ENCODE measurements around the gene ARF1. TPM values are rescaled to one million over a fixed set of nuclear protein-coding genes. Genes with fewer than 3 reads are reported as not detected.

Gene ARF1
- total RNA-seq, 1 experiment from 2014 or later, result 107 TPM

DNA sequence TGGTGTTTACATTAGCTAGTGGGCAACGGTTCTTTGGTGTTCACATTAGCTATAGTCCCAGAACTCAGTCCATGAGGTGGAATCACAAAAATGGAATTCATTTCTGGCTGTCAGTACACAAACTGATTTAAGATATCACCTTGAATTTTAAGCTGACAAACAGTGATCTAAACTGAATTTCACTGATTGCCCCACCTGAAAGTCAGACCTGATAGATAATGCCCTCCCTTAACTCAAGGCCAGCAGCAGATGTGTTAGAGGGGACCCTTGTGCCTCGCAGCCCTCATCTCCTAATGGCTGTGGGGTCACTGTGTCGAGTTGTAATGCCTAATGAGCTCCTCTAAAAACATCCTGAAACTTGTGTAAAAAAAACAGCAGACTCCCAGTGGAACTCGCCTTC lies 8.6 kb downstream of the ARF1 start:
- H2AFZ ChIP-seq (ENCODE audit: low read length), result no peak overlapping the region
- peaks cover 19% of the 10 kb centered on the region for H3K9me3 ChIP-seq (ENCODE audit: low read length)
- H3K9me2 ChIP-seq (replicated peaks; ENCODE audit: insufficient read depth, low read length), result no peaks in the 10 kb centered on the region
- no peaks in the 10 kb centered on the region for H3K4me1 ChIP-seq (ENCODE audit: low read length)
- H3K27me3 ChIP-seq (ENCODE audit: low read length), result no peaks in the 10 kb centered on the region
- no peak overlapping the region for H3K9ac ChIP-seq (ENCODE audit: low read length)
- no peak overlapping the region for H3K27ac ChIP-seq (ENCODE audit: low read length)
- H4K20me1 ChIP-seq (ENCODE audit: insufficient read depth, low read depth, low read length), result peaks cover 88% of the 10 kb centered on the region
- peaks cover 57% of the 10 kb centered on the region for H3K36me3 ChIP-seq (ENCODE audit: insufficient read depth, low read length)
- no peak for DNase-seq
- H3K4me2 ChIP-seq (ENCODE audit: low read depth, low read length, poor library complexity, severe bottlenecking), result no peak overlapping the region
- H3K79me2 ChIP-seq (ENCODE audit: low read length), result peaks cover 100% of the 10 kb centered on the region
- no peak overlapping the region for H3K4me3 ChIP-seq (ENCODE audit: low read length)

DNA sequence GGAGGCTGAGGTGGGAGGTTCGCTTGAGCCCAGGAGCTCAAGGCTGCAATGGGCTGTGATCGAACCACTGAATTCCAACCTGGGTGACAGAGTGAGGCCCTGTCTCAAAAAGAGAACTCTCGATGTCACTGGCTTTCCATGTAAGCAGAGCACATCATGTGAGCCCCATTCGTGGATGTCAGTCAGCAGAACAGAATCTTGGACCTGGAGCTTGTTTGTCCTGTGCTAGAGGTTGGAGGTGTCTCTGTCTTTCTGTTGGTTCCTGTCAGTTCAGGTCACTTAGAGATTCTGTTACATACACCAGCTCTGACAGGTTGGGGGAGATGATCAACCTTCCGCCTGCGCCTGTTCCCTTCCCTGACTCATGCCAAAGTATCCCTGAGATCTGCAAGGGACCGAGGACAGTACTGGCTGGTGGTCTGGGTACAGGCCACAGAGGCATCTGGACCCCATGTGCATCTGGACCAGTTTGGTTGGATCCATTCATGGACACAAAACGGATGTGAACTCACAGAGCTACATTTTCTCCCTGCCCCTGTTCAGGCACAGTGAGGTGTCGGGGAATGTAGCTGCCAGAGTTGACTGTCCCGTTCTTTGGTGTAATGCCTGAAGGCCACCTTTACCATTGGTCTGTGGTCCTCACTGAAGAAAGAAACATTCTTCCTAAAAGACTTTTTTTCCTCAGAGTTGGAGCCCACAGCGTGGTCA lies 10.0 kb downstream of the ARF1 start:
- Histone ChIP-seq H3K4me3 (ENCODE audit: low read length) (no peak overlapping the region), H3K36me3 (ENCODE audit: insufficient read depth, low read length) (peaks cover 57% of the 10 kb centered on the region), H3K4me1 (ENCODE audit: low read length) (no peaks in the 10 kb centered on the region), H3K27ac (ENCODE audit: low read length) (no peak overlapping the region), H3K79me2 (ENCODE audit: low read length) (peaks cover 99% of the 10 kb centered on the region), H3K4me2 (ENCODE audit: low read depth, low read length, poor library complexity, severe bottlenecking) (no peak overlapping the region), H4K20me1 (ENCODE audit: insufficient read depth, low read depth, low read length) (peaks cover 90% of the 10 kb centered on the region), H3K27me3 (ENCODE audit: low read length) (no peaks in the 10 kb centered on the region), H2AFZ (ENCODE audit: low read length) (no peak overlapping the region), H3K9me3 (ENCODE audit: low read length) (peaks cover 19% of the 10 kb centered on the region), H3K9ac (ENCODE audit: low read length) (no peak overlapping the region), H3K9me2 (replicated peaks; ENCODE audit: insufficient read depth, low read length) (no peaks in the 10 kb centered on the region)
- DNase-seq, result no peak

DNA sequence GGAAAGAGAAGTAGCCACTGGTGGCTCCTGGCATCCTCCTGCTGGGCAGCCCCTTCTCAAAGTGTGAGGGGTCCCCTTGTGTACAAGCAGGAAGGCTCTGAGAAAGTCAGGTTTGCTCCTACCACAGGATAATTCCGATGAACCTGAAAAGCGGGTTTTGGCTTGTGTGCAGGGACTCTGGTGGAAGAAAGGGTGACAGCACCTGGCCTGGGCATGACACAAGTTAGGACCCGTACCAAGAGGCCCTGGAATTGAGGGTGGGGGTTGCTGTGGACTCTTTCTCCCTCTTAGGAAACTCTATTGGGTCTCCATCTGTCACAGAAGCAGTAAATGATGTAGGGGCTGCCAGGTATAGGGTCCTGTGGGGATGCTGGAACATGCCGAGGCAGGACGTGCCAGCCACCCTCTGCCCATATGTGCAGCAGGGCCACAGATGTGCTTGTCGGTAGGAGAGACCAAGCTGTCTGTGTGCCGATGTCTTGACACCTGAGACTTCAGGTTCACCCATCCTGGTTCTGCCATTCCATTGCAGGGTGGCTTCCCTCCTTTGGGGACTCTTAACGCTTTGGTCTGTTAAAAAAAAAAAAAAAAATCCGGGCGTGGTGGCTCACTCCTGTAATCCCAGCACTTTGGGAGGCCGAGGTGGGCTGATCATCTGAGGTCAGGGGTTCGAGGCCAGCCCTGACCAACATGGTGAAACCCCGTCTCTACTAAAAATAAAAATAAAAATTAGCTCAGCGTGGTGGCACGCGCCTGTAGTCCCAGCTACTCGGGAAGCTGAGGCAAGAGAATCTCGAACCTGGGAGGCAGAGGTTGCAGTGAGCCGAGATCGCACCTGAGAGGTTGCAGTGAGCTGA lies 10.8 kb downstream of the ARF1 start:
- H2AFZ ChIP-seq (ENCODE audit: low read length), result no peak overlapping the region
- H4K20me1 ChIP-seq (ENCODE audit: insufficient read depth, low read depth, low read length), result peaks cover 89% of the 10 kb centered on the region

DNA sequence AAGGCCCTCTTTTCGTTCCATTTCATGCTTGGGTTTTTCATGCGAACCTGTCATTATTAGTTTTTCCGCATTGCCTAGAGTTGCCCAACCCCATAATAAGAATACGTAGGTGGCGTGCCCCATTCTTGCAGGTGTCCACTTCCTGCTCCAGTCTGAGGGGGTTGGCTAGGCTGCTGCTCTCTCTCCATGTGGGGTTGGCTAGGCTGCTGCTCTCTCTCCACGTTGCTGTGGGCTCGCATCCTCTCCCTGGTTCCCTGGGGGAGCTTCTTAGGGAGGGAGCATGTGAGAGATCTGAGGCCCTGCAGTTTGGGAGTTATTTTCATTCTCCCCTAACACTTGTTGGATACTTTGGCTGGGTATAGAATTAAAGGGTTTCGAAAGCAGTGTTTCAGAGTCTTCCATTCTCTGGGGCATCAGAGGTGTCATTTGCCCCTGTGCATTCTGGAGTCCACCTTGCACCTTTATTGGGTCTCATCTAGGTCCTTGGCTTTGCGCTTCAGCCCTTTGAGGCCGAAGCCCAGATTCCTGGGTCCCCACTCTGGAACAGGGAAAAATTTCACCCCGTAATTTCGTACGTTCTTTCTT lies 12.0 kb downstream of the ARF1 start:
- no peak overlapping the region for H3K9ac ChIP-seq (ENCODE audit: low read length)
- peaks cover 85% of the 10 kb centered on the region for H3K79me2 ChIP-seq (ENCODE audit: low read length)
- H2AFZ ChIP-seq (ENCODE audit: low read length), result no peak overlapping the region
- H3K4me3 ChIP-seq (ENCODE audit: low read length), result no peak overlapping the region
- peaks cover 86% of the 10 kb centered on the region for H4K20me1 ChIP-seq (ENCODE audit: insufficient read depth, low read depth, low read length)
- no peak overlapping the region for H3K4me2 ChIP-seq (ENCODE audit: low read depth, low read length, poor library complexity, severe bottlenecking)
- DNase-seq, result peak; percentile 59
- H3K9me3 ChIP-seq (ENCODE audit: low read length), result peaks cover 19% of the 10 kb centered on the region
- no peaks in the 10 kb centered on the region for H3K27me3 ChIP-seq (ENCODE audit: low read length)
- no peak overlapping the region for H3K27ac ChIP-seq (ENCODE audit: low read length)
- peaks cover 55% of the 10 kb centered on the region for H3K36me3 ChIP-seq (ENCODE audit: insufficient read depth, low read length)
- H3K4me1 ChIP-seq (ENCODE audit: low read length), result no peaks in the 10 kb centered on the region
- no peaks in the 10 kb centered on the region for H3K9me2 ChIP-seq (replicated peaks; ENCODE audit: insufficient read depth, low read length)

More for the DNA sequence above, 10.8 kb downstream of the ARF1 start:
- H3K4me2 ChIP-seq (ENCODE audit: low read depth, low read length, poor library complexity, severe bottlenecking), result no peak overlapping the region
- peaks cover 19% of the 10 kb centered on the region for H3K9me3 ChIP-seq (ENCODE audit: low read length)
- H3K36me3 ChIP-seq (ENCODE audit: insufficient read depth, low read length), result peaks cover 60% of the 10 kb centered on the region
- H3K79me2 ChIP-seq (ENCODE audit: low read length), result peaks cover 95% of the 10 kb centered on the region
- no peaks in the 10 kb centered on the region for H3K27me3 ChIP-seq (ENCODE audit: low read length)
- H3K9me2 ChIP-seq (replicated peaks; ENCODE audit: insufficient read depth, low read length), result no peaks in the 10 kb centered on the region
- H3K4me3 ChIP-seq (ENCODE audit: low read length), result no peak overlapping the region
- no peaks in the 10 kb centered on the region for H3K4me1 ChIP-seq (ENCODE audit: low read length)
- no peak for DNase-seq
- no peak overlapping the region for H3K27ac ChIP-seq (ENCODE audit: low read length)
- H3K9ac ChIP-seq (ENCODE audit: low read length), result no peak overlapping the region

DNA sequence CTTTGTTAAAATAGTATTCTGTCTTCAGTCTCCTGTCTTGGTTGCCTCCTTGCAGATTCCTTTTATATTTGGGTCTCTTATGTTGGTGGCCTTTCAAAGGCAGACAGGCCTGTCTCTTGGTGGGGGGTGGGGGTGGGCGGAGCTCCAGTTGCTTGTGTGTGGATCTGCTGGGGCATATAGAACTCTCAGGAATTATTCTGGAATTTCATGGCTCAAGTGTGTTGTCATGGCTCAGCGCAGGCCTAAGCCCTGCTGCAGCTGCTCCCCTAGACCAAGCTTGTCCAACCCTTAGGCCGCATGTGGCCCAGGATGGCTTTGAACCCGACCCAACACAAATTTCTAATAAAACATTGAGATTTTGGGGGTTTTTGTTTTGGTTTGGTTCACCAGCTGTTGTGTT lies 12.7 kb downstream of the ARF1 start:
- Histone ChIP-seq H3K27ac (ENCODE audit: low read length) (no peak overlapping the region), H3K27me3 (ENCODE audit: low read length) (no peaks in the 10 kb centered on the region), H3K4me1 (ENCODE audit: low read length) (no peaks in the 10 kb centered on the region), H3K9ac (ENCODE audit: low read length) (no peak overlapping the region), H3K4me2 (ENCODE audit: low read depth, low read length, poor library complexity, severe bottlenecking) (no peak overlapping the region), H3K9me2 (replicated peaks; ENCODE audit: insufficient read depth, low read length) (no peaks in the 10 kb centered on the region), H3K36me3 (ENCODE audit: insufficient read depth, low read length) (peaks cover 50% of the 10 kb centered on the region), H4K20me1 (ENCODE audit: insufficient read depth, low read depth, low read length) (peaks cover 80% of the 10 kb centered on the region), H3K4me3 (ENCODE audit: low read length) (no peak overlapping the region), H3K9me3 (ENCODE audit: low read length) (peaks cover 19% of the 10 kb centered on the region), H2AFZ (ENCODE audit: low read length) (no peak overlapping the region), H3K79me2 (ENCODE audit: low read length) (peaks cover 81% of the 10 kb centered on the region)
- no peak for DNase-seq

DNA sequence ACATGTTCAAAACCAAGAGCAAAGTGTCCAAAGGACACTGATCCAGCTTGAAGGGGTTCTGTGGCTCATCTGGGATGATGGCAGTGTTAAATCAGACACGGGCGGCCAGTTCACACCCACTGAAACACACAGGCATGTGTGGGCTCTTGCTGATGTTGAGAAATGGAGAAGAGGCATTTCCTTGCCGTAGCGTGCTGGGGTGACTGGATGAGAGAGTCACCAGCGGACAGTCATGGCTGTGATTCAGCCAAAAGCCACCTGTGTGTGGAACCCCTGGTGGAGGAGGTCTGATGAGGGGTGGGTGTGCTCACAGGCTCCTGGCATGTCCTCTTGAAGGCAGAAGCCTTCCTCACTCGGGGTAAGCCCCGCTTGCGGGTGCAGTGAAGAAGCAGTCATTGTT lies 13.4 kb downstream of the ARF1 start:
- H3K27me3 ChIP-seq (ENCODE audit: low read length), result no peaks in the 10 kb centered on the region
- no peak overlapping the region for H2AFZ ChIP-seq (ENCODE audit: low read length)
- H3K9me3 ChIP-seq (ENCODE audit: low read length), result peaks cover 19% of the 10 kb centered on the region
- H3K27ac ChIP-seq (ENCODE audit: low read length), result no peak overlapping the region
- H3K36me3 ChIP-seq (ENCODE audit: insufficient read depth, low read length), result peaks cover 43% of the 10 kb centered on the region
- H3K9me2 ChIP-seq (replicated peaks; ENCODE audit: insufficient read depth, low read length), result no peaks in the 10 kb centered on the region
- DNase-seq, result no peak
- H4K20me1 ChIP-seq (ENCODE audit: insufficient read depth, low read depth, low read length), result peaks cover 76% of the 10 kb centered on the region
- no peak overlapping the region for H3K4me3 ChIP-seq (ENCODE audit: low read length)
- peaks cover 74% of the 10 kb centered on the region for H3K79me2 ChIP-seq (ENCODE audit: low read length)
- no peak overlapping the region for H3K9ac ChIP-seq (ENCODE audit: low read length)
- H3K4me2 ChIP-seq (ENCODE audit: low read depth, low read length, poor library complexity, severe bottlenecking), result no peak overlapping the region
- H3K4me1 ChIP-seq (ENCODE audit: low read length), result peaks cover 3% of the 10 kb centered on the region

DNA sequence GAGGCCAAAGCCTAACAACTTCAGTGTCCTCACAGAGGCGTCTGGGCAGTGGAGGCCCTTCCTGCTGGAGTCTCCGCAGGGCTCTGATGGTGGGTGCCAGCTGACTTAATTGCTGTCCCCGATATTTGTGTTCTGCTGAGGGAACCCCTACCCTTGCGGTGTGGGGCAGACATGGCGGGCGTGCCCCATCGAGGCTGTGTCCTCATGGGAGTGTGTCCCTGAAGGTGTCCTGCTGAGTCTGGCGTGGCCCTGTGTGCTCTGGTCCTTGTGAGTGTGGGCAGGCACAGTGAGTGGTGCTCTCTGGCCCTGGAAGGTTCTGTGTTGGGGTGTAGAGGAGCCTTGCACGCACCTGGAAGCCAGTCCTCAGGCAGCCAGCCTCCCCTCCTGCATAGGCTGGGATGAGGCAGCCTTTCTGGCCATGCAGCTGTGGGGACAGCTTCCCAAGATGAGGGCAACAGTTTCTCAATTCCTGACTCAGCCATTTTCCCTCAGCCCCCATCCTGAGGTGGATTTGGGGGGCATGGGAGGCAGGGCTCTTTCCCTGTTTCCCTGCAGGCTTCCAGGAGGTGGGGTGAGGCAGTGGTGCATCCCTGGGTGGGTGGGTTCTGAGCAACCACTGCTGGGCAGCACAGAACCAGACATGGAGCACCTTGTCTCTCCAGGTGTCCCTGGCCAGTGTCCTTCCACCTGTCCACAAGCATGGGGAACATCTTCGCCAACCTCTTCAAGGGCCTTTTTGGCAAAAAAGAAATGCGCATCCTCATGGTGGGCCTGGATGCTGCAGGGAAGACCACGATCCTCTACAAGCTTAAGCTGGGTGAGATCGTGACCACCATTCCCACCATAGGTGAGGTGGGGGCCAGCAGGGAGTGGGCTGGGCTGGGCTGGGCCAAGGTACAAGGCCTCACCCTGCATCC lies 14.2 kb downstream of the ARF1 start:
- Histone ChIP-seq H3K4me3 (ENCODE audit: low read length) (no peak overlapping the region), H3K9me2 (replicated peaks; ENCODE audit: insufficient read depth, low read length) (no peaks in the 10 kb centered on the region), H3K79me2 (ENCODE audit: low read length) (peaks cover 74% of the 10 kb centered on the region), H3K4me2 (ENCODE audit: low read depth, low read length, poor library complexity, severe bottlenecking) (no peak overlapping the region), H3K27ac (ENCODE audit: low read length) (no peak overlapping the region), H3K4me1 (ENCODE audit: low read length) (peaks cover 10% of the 10 kb centered on the region), H3K27me3 (ENCODE audit: low read length) (no peaks in the 10 kb centered on the region), H3K36me3 (ENCODE audit: insufficient read depth, low read length) (peaks cover 35% of the 10 kb centered on the region), H4K20me1 (ENCODE audit: insufficient read depth, low read depth, low read length) (peaks cover 76% of the 10 kb centered on the region), H2AFZ (ENCODE audit: low read length) (no peak overlapping the region), H3K9ac (ENCODE audit: low read length) (no peak overlapping the region), H3K9me3 (ENCODE audit: low read length) (peaks cover 16% of the 10 kb centered on the region)
- DNase-seq, result no peak
